HG02763 (cell line): ENCODE results near the gene TAGLN2.
A peak's percentile ranks its signal among the peaks of the same experiment; 100 is the strongest.

ENCODE experiments used
- ATAC-seq: cut with Tn5 transposase; IDR thresholded peaks from one replicate; pipeline ENCODE4 v1.9.1; 2021; ENCODE audit warnings: mild to moderate bottlenecking, moderate library complexity; ENCODE audit not compliant: unreplicated experiment

TAGLN2 gene

GRCh38 chr1:159936273-159936904 is 11.1 kb upstream of the TAGLN2 start:
- ATAC-seq, result no peak

DNA sequence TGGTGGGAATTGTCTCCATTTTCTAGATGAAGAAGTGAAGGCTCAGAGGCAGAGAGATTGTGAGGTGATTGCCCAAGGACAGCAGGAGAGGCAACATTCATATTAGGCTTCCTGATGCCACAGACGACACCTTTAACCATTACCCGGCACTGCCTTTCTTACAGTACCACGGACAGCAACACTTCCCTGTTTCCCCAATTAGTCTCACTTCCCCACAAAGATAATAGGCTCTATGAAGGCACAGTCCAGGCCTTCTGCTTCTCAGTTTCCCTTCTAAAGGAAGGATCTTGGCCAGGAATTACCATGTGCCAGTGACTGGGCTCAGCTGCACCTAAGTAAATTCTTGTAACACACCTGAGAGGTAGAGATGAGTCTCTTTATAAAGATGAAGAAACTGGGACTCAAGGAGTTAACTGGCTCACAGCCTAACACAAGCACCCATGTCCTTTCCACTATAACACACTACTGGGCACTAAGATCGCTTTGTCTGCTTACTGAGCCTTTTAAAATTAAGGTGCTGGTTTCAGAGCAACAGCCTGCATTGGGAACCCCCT is 10.5 kb upstream of the TAGLN2 start:
- no peak for ATAC-seq

- no peak for ATAC-seq
Observed at GRCh38 chr1:159935305-159935704, 10.0 kb upstream of the TAGLN2 start.

DNA sequence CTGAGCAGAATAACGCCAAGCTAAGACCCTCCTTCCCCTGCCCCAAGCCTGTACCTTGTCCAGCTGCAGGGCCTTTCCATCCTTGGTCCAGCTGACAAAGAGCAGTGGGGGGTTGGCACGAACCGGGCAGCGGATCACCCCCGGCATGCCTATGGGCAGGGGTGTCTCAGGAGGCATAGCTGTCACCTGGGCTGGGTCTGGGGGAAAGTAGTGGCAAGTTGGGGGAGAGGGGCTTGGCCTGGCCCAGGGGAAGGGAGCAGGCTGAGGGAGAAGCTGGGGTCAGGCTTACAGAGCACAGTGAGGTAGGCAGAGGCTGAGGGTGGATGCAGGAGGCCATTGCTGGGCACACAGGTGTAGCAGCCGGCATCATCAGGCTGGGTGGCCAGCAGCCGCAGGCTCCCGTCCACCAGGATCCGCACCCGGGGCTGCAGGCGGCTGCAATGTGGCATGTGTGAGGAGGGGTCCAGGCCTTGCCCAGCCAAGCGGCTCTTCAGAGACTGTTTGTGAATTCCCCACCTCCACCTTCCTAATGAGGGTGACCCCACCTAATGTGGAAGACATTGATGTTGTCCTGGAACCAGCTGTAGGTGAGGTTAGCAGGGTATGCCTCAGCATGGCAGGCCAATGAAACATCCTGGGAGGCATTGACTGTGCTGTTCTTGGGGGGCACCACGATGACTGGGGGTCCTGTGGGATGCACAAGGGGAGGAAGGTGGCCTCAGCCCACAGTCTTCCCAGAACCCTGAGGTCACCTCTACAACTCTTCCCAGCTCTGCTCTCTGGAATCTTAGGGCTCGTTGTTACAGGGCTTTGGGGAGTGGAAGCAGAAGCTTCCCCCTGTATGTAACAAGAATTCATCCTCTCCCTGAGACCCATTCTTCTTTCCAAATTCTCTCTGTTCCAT is 9.1 kb upstream of the TAGLN2 start:
- ATAC-seq, result no peak

DNA sequence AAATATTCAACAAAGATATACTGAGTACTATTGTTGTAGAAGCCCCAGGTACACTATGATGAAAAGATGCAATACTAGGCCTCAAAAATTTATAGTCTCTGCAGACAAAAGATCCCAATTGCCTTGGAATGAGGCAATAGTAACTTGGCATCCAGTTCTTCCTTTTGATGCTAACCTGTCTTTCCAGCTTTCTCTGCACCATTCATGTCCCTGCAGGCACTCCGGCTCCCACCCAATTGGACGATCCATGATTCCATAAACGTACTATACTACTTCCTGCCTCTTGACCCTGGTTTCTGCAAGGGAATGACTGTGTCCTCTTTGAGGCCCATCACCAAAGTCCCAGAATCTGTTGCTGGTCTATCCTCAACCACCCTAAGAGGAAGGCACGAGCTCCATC is 8.0 kb upstream of the TAGLN2 start:
- no peak for ATAC-seq

- ATAC-seq, result no peak
Observed at GRCh38 chr1:159932296-159933285, 7.3 kb upstream of the TAGLN2 start.

DNA sequence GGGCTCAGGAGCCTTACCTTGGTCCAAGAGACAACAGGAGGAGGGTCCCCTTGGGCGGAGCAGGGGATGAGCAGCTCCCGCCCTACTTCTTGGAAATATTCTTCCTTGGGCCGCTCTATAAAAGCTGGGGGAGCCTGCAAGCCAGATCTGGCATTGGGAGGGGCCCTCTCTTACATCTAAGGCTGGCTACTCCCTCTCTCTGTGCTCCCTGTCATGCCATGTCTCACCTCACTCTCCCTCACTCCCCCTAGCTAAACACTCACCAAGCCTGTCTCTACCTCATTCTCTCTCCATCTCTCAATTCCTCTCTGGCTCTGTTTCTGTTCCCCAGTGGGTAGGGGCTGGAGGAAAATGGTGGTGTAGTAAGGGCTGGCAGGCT is 6.5 kb upstream of the TAGLN2 start:
- no peak for ATAC-seq

DNA sequence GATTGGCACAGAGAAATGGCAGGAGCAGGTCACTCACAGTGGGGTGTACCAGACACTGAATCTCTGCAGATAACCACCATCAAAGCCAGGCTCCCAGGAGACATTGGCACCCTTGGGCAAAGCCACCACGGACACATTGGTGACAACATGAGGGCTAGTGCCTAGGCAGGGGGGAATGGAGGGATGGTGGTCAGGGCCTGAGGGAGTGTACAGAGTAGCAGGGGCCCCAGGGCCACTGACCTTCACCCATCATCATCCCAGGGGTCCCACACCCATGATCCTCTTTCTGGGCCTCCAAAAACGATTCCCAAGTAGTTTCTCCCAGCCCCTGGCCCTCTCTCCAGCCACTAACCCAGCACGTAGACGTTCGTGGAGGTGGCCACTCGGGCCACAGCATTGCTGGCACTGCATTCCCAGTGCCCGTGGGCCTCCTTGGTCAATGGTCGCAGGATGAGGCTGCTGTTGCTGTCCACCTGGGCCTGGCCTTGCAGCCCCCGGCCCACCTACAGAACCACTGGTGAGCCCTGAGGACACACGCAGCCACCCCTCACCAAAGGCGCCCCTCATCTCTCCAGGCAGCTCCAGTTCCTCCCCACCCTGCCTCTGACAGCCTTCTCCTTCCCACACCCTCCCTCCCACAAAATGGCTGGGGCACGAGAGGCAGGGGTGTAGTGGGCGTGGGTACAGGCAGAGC is 5.9 kb upstream of the TAGLN2 start:
- no peak for ATAC-seq

DNA sequence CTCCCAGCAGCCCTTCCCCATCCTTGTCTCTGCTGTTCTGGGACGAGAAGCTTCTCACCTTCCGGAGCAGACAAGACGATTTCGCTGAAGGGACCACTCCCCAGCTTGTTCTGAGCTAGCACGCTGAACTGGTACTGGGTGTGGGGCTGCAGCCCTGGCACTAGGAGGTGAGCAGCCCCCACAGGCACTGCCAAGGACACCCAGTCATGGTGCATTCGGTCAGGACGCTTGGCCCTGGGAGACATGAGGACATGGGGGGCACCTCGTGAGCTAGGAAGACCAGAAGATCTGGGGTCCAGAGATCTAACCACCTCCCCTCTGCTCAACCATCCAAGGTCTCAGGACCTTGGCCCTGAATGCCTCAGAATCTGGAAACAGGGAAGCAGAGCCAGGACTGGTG is 5.3 kb upstream of the TAGLN2 start:
- ATAC-seq, result no peak

- ATAC-seq, result no peak
Observed at GRCh38 chr1:159930216-159930615, 4.9 kb upstream of the TAGLN2 start.

DNA sequence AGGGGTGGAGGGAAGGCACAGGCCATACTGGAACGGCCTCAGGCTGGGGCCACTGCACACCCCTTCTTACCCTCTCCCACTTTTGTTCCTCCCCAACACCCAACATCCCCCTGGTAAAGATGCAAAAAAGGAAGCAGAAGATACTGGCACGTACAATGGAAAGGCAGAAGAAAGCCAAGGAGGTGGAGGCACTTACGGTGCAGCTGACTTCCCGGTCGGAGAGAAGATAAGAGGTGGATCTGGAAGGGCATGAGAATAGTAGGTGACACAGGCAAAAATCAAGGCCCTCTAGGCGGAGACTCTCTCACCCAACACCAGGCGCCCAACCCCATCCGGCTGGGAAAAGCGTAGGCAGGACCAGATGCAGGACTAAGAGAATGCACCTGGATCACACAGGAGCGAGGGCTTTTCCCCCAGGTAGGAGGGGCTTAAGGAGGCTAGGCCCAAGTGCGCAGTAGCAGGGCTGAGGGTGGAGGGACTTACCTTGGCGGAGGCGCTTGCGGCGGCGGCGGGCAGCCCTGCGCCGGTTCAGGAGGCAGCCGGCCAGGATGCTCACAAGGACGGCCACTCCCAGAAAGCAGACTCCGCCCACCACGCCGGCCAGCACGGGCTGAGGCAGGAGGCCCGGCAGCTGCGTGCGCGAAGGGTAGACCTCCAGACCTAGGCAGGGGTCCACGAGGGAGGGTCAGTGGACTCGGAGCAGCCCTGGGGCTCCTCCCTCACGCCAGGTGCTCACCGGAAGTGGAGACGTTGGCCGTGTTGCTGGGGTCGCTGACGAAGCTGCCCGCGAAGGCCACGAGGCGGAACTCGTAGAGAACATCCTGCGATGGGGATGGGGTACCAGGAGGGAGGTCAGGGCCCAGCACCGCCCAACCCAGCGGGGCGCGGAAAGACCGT is 4.1 kb upstream of the TAGLN2 start:
- ATAC-seq, result no peak

- ATAC-seq, result no peak
Observed at GRCh38 chr1:159928491-159929050, 3.3 kb upstream of the TAGLN2 start.

DNA sequence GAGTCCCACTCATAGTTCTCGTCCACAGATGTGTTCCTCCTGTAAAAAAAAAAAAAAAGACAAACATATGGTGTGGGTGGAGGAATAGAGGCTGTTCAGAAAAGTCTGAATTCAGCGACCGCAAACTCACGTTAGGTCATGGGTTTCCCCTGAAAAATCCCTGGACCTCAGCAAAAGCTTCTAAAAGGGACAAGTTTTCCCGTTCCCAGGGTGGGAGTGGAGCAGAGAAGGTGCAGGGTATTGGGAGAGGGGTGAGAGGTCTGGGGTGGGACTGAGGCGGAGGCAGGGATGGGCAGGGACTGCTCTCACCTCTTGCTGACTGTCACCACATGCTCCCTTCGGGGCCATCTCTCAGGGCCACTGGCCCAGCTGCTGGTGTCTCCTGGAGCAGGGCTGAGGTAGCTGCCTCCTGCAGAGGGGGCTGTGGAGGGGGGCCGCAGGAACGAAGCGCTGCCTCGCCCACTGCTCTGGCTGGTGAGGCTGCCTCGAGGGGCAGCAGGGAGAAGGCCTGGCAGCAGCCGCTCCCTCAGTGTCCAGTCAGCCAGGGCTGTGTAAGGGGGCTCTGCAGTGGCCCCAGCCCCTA is 2.6 kb upstream of the TAGLN2 start:
- no peak for ATAC-seq

DNA sequence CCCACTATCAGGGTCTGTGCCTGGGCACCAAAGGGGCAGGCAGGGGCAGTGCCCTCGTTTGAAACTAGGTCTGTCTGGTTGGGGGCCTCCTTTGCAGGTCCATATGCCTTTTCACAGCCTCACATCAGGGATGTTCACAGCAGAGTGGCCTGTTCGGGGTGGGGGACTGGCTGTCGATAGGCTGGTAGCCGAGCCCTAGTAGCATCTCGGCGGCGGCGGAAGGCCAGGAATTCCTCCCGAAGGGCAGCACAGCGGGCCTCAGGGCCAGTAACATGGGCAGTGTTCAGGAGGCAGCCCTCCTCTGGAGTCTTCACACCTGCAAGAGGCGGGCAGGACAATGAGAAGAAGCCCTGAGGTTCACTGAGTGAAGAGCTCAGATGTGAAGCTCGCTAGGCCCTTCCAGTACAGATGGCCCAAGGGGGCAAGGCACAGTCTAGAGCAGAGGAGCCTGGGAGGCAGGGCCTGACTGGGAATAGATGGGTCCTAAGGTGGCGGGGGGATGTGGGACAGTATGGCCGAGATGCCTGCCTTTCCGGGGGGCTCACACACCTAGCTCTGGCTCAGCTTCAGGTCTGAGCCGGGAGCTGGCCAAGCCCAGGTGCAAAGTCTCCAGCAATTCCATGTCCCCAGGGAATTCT is 2.0 kb upstream of the TAGLN2 start:
- ATAC-seq, result no peak

DNA sequence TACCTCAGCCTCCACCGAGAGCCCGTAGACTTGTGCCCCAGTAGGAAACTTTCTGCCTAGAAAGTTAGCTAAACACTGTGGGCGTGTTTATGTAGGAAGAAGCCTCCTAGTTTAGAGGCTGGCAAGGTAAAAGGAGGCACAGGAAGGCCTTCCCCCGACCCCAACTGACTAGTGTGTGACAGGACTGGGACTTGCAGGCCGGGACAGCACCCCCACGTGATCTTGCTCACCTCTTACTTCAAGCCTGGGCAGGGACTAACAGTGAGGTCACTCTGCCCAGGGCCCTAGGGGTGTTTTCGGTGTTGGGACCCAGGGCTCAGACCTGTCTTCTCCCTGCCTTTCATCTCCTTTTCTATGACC is 392 bp upstream of the TAGLN2 start:
- no peak for ATAC-seq

- ATAC-seq, result no peak
Observed at GRCh38 chr1:159924025-159924790, 1.1 kb downstream of the TAGLN2 start.

DNA sequence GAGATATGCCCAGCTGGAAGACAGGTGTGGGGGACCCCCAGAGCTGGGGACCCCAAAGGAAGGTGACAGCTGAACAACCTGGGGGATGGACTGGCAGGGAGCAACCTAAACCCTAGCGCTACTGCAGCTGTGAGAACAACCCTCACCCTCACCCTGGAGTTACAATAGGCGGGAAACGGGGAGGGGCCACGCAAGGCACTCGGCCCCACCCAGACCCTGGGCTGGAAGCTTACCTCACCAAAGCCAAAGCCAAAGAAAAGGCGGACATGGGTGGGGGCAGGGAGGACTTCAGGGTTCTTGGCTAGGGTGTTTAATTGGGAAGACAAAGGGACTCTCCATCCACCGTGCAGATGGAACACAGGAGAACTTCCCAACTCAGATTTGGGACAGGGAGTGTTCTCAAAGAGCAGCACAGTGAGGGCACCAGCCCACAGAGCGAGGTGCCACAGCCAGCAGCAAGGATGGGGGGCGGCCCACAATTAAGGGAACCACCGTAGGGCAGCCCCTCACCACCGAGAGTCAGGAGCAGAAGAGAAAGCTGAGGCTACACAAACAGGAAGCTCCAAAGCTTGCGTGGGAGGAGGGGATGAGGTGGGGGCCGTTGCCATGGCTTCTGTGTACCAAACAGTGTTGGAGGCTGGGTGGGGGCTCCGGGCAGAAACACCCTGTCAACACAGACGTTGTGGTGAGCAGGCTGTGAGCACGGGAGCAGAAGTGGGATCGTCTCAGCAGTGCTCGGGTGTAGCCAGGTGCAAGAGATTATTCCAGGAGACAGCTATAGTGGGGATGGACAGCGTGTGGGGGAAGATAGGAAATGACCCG is 1.9 kb downstream of the TAGLN2 start:
- ATAC-seq, result peak; percentile 35
